ENCODE measurements around the gene KLHL3. TPM values are rescaled to one million over a fixed set of nuclear protein-coding genes. Genes with fewer than 3 reads are reported as not detected.

Gene KLHL3
- total and polyA plus RNA-seq, 9 of the 15 experiments (the other 6 are each of a cell fraction or from before 2014, with no cell fraction given): under 0.01 to 1.5 (median 0.22) TPM

GRCh38 chr5:137727623-137728022 lies 8.3 kb downstream of the KLHL3 start:
- Histone ChIP-seq H3K9me3 (replicated peaks; ENCODE audit: control insufficient read depth, insufficient read depth, low read depth, low read length) (no peaks in the 10 kb centered on the region), H4K20me1 (replicated peaks; ENCODE audit: control insufficient read depth, insufficient read depth, low read length) (no peaks in the 10 kb centered on the region), H3K9ac (ENCODE audit: insufficient read depth in 1 of 2, low read depth in 2 of 2, low read length in 2 of 2) (no peak overlapping the region), H3K79me2 (ENCODE audit: control insufficient read depth, insufficient read depth, low read length) (no peaks in the 10 kb centered on the region), H3K27me3 (ENCODE audit: control insufficient read depth in 2 of 2, insufficient read depth in 2 of 2, low read length in 2 of 2) (no peaks in the 10 kb centered on the region; a peak in 1 of 5 replicates), H3K4me3 (no peak overlapping the region), H3K4me2 (ENCODE audit: insufficient read depth, low read length) (no peak overlapping the region), H3K9me1 (ENCODE audit: control insufficient read depth, insufficient read depth, low read length) (no peaks in the 10 kb centered on the region), H2AFZ (ENCODE audit: low read depth, low read length) (no peak overlapping the region), H3K36me3 (ENCODE audit: control insufficient read depth, insufficient read depth, low read length) (no peaks in the 10 kb centered on the region), H3K27ac (ENCODE audit: extremely low read depth, low read depth, low read length) (no peak overlapping the region), H3K4me1 (replicated peaks in 1 of 2; ENCODE audit: control insufficient read depth in 2 of 2, insufficient read depth in 2 of 2, low read length in 2 of 2) (no peaks in the 10 kb centered on the region)
- ChIA-PET POLR2A (interaction anchor here (0.7 to 2.2 kb wide), 3 partner anchors 9 to 15 kb away, joined by 3 to 7 read pairs (median 4); partner anchors contain the start of gene KLHL3), CTCF (ENCODE audit: low intra/inter-chr PET ratio) (no interaction called here)
- intact Hi-C loops (cut with micrococcal nuclease) (no loop called here), in situ Hi-C loops (cut with MboI) (no loop called here)
- BruUV-seq (replicated peaks): no TSS peak
- FAIRE-seq: no peak
- no peak for TF ChIP-seq UBTF (IDR thresholded peaks at IDR 0.05; ENCODE audit: borderline replicate concordance in 1 of 2, low read depth in 2 of 2, low read length in 2 of 2)
- no peak for TF ChIP-seq THRB (CRISPR knock-in tag; conservative IDR thresholded peaks at IDR 0.05)
- no peak for TF ChIP-seq MYC (IDR thresholded peaks at IDR 0.05; ENCODE audit: low read depth, low read length)
- TF ChIP-seq MYC (CRISPR knock-in tag; IDR thresholded peaks at IDR 0.05; ENCODE audit: borderline replicate concordance, low read depth): no peak
- TF ChIP-seq MYBL2 (IDR thresholded peaks at IDR 0.05; ENCODE audit: low read depth): no peak
- no peak for TF ChIP-seq MYBL2 (CRISPR knock-in tag; IDR thresholded peaks at IDR 0.05; ENCODE audit: borderline replicate concordance)
- no peak for TF ChIP-seq YBX1 (IDR thresholded peaks at IDR 0.05)
- no peak for TF ChIP-seq NFATC3 (IDR thresholded peaks at IDR 0.05)
- TF ChIP-seq ZBTB7A (IDR thresholded peaks at IDR 0.05; ENCODE audit: borderline replicate concordance, control insufficient read depth, low read depth, low read length): no peak
- TF ChIP-seq PPARD (CRISPR knock-in tag; IDR thresholded peaks at IDR 0.05): no peak
- WGBS (ENCODE audit: insufficient coverage, low coverage, missing lambda C conversion rate): 0% methylated on average over 2 of the region's 2 CpGs
- no peak for DNase-seq (ENCODE audit: extremely low read depth in 1 of 4, low spot score in 3 of 4)
- no peak for ATAC-seq
